ENCODE measurements around the gene ATXN7.

GRCh38 chr3:64038253-64038767 lies 174.6 kb downstream of the ATXN7 start:
- TF ChIP-seq CTCF (IDR thresholded peaks at IDR 0.05) (no peak), POLR2A (IDR thresholded peaks at IDR 0.05) (no peak)
